Left lobe of liver (tissue), 2 donors: ENCODE results near the gene UBE2S. TPM values are rescaled to one million over a fixed set of nuclear protein-coding genes. Genes with fewer than 3 reads are reported as not detected.

ENCODE experiments used
- ATAC-seq: fragments of 200-7000 bp; cut with Tn5 transposase; one replicate; pipeline ENCODE4 v1.9.1; 2020; ENCODE audit warnings: mild to moderate bottlenecking, moderate library complexity
- DNase-seq: peaks from one replicate; pipeline ENCODE4 v3.0.0-alpha.2; 2020; ENCODE audit warnings: low spot score
- total RNA-seq: library from RNA; stranded (reverse); gene quantifications from one replicate; pipeline ENCODE4 v1.2.1, GENCODE V29; 2021
- donor health status: DM: no; HTN: no; CAD: no; lungs with moderate emphysema.
- donor health status: DM: no; HTN: yes; CAD: no.

The UBE2S gene
- total RNA-seq, 1 donor from 2014 or later = 5.6 TPM

- DNase-seq (peak; percentile 97), ATAC-seq (peak; percentile 78)
These were observed 22.5 kb downstream of the UBE2S start for GRCh38 chr19:55384920-55385723.

- DNase-seq (peak; percentile 83), ATAC-seq (peak; percentile 66)
These were observed 23.3 kb downstream of the UBE2S start, which contains the start of gene TMEM238 for GRCh38 chr19:55384131-55384919. TSS of gene TMEM238 (minus strand) at chr19:55384292. CDS start at chr19:55384259, 33 bp downstream.

- DNase-seq (no peak), ATAC-seq (peak; percentile 21)
These were observed 24.1 kb downstream of the UBE2S start for GRCh38 chr19:55383279-55384130.

GRCh38 chr19:55382522-55383054 lies 25.0 kb downstream of the UBE2S start:
- no peak for DNase-seq
- no peak for ATAC-seq

GRCh38 chr19:55382013-55382412 lies 25.6 kb downstream of the UBE2S start:
- ATAC-seq (no peak), DNase-seq (no peak)

GRCh38 chr19:55379174-55379573 lies 28.4 kb downstream of the UBE2S start:
- DNase-seq (no peak), ATAC-seq (no peak)

GRCh38 chr19:55377356-55378131 lies 30.0 kb downstream of the UBE2S start:
- DNase-seq (no peak), ATAC-seq (peak; percentile 18)

- ATAC-seq (peak; percentile 10), DNase-seq (no peak)
These were observed 31.2 kb downstream of the UBE2S start, which contains the start of gene TMEM190 for GRCh38 chr19:55376241-55376933. TSS of gene TMEM190 (plus strand) at chr19:55376826. CDS start at chr19:55376854, 28 bp downstream.

GRCh38 chr19:55373993-55374757 lies 33.4 kb downstream of the UBE2S start:
- no peak for ATAC-seq
- DNase-seq = no peak

- ATAC-seq (no peak), DNase-seq (no peak)
These were observed 34.1 kb downstream of the UBE2S start for GRCh38 chr19:55373306-55373992.

GRCh38 chr19:55372316-55373081 lies 35.1 kb downstream of the UBE2S start:
- ATAC-seq = no peak
- DNase-seq = no peak

- DNase-seq (no peak), ATAC-seq (no peak)
These were observed 37.1 kb downstream of the UBE2S start, which contains the start of gene IL11 for GRCh38 chr19:55370305-55370988. TSS of gene IL11 (minus strand) at chr19:55370463. CDS start at chr19:55370310, 153 bp downstream.

GRCh38 chr19:55369653-55370304 lies 37.8 kb downstream of the UBE2S start:
- DNase-seq (no peak), ATAC-seq (no peak)

- DNase-seq (no peak), ATAC-seq (peak; percentile 49)
These were observed 38.7 kb downstream of the UBE2S start for GRCh38 chr19:55368701-55369563.

GRCh38 chr19:55368106-55368505 lies 39.5 kb downstream of the UBE2S start:
- DNase-seq = no peak

More at GRCh38 chr19:55368106-55368505, 39.5 kb downstream of the UBE2S start:
- ATAC-seq = no peak
